Caki2 (cell line): Measurements from ENCODE around the gene DYRK1A. TPM values are rescaled to one million over a fixed set of nuclear protein-coding genes. Genes with fewer than 3 reads are reported as not detected.
A peak's percentile ranks its signal among the peaks of the same experiment; 100 is the strongest.
"Not testable (repeated sequence)": the region's sequence is repeated elsewhere in the genome, so short reads cannot be mapped to it uniquely, and the experiment has no call there.

Experiments used
- DNase-seq: peaks from one replicate; pipeline ENCODE4 v3.0.0-alpha.2; 2015; ENCODE audit warnings: low read depth
- in situ Hi-C: cut with HindIII; loops from 2 replicates; pipeline ENCODE4 v1.10.0; 2016; ENCODE audit warnings: low sequenced_read_pairs, low pct_unique_long_range_greater_than_20kb, mixed read lengths
- total RNA-seq: library from RNA; depleted of rRNA; stranded (reverse); fragments of >200 nt; shearing (Covaris generic); gene quantifications from 2 replicates; pipeline ENCODE4 v1.2.3, GENCODE V29; 2014; ENCODE audit warnings: low replicate concordance

DYRK1A gene
- total RNA-seq, 1 experiment from 2014 or later = 43.5 TPM

DNA sequence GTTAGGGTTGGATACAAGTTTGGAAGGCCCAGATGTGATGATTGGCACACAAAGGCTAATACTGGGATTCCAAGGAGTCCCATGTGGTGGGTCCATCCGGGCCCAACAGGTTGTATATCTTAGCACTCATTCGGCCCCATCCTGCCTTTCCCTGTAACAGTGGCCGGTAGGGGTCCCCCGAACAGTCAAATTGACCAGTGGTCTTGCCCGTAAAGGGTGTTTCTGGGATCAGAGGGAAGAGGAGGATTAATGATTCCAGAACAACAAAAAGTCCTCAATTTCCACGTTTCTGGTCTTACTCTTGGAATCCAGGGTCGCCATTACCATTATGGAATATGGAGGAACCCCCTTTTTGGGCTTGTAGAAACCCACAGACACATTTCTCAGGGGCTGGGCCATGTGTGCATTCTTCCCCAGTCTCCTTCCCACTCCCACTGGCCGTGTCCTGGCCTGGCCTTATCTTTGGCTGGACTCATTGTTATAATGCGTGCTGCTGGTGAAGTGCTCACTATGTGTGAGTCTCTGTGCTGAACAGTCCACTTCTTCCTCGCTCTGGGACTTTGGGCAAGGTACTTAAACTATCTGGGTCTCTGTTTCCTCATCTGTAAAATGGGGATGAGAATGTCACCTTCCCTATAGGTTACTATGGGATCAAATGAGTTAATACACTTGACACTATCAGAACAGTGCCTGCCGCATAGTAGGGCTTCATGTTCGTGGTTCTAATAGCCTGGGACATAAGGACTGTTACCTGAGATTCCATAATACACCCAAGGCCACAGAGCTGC, 161.8 kb downstream of the DYRK1A start:
- DNase-seq = no peak
- in situ Hi-C loops = no loop called here

DNA sequence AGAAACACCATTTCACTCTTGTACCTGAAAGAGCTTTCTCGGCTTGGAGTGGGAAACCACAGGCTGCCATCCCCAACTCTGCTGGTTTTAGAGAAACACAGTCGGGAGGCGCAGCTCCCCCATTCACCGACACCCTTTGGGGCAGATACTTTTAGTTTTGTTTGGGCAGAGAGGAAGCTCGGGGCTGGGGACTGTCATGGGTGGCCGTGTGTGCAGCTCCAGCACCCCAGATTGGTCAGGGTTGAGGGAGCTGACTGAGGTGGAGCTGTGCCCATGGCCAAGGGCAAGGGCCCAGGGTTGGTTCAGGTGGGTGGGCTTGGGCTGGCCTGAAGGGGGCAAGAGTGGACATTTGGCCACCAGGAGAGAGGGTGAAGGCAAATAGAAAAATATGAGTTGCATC, 163.1 kb downstream of the DYRK1A start:
- in situ Hi-C loops = no loop called here
- DNase-seq = no peak

DNA sequence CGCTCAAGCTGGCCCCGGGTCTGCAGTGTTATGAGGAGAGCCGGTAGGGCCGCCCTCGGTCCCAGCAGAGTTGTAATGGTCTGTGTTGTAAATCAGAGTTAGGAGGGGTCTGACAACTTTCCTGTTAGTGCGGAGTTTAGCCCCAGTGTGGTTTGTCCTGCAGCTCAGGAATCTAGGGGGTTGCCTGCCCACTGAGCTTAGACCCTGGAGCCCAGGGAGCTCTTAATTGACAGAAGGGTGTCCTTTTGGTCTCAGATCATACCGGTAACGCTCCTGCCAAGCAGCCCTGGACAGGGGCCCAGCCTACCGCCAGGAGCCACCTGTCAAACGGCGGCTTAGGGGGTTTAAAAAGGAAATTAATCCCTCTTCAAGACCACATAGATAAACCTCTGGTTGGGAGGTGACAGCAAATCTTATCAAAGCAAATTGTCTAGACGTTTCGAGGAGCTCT, 164.4 kb downstream of the DYRK1A start:
- no peak for DNase-seq
- in situ Hi-C loops = no loop called here

DNA sequence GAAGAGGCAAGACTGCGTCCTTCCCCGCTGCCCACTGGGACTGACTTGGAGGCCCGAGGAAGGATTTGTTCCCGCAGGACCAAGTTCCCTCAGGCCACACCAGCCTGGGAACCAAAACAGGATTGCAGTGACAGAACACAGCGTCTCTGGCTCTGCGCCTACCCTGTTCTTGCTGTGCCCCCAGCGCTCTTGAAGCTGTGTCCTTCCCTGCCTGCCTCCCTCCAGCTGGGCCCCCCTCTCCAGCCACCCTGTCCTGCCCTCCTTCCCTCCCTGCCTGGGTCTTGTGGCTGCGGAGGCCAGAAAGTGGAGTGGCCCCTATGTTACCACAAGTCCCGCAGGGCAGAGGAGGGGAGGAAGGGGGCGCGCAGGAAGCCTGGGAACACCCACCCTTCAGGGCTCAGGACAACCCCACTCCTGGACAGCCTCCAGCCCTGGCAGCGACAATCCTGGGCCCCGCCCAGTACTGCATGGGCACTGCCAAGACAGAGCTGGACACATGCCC, 164.9 kb downstream of the DYRK1A start:
- in situ Hi-C loops = no loop called here

DNA sequence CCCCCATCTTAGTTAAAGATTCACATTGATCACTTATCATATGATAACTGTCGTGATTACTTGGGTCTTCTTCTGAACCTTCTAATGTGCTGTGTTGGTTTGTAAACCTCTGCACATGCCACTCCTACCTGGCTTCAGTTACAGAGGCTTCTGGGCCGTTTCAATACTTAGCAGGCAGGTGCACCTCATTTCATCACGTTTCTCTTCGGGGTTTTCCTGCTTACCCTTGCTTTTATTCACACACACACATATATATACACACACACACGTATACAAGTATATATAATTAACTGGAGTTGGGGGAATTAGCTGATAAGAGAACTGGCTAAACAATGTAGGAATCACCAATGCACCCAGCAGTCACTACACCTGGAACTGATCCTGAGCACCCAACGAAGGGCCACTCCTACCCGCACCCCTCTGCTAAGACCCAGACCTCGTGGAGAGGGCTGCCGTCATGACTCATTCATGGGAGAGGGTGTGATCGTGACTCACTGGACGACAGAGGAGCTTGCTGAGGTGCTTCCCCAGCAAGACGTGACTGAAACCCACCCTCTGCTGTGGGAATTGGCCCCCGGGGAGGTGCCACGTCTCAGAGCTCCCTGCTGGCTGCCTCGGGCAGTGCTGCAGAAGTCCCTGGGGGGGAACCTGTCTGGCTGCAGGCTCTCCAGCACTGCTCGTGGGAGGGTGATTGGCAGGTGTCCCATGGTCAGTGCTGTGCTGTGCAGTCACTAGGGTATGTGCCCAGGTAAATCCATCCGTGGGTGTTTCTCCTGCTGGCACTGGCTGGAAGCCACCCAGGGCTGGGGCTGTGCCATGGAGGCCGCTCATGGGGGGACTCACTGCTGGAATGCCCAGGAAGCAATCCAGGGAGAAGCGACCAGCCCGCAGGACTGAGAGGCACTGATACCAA, 166.6 kb downstream of the DYRK1A start:
- in situ Hi-C loops = no loop called here
- DNase-seq = peak; percentile 66

More for the DNA sequence above, 164.9 kb downstream of the DYRK1A start:
- no peak for DNase-seq

DNA sequence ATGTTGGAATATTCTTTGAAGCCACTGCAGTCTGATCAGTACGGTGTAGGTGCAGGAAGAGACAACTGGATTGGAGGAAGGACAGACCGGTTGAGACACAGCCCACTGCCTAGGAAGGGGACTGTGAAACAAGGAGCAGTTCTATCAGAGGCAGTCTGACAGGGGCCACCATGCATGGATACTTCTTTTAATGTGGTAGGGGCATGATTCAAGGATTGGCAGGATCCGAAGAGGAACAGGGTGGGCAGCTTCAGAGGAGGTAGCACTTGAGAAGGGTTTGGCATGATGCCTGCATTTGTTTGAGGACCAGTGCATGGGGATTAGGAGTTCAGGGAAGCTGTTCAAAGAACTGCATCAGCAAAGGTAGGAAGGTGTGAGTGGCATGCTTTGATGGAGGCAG, 167.9 kb downstream of the DYRK1A start:
- no peak for DNase-seq
- in situ Hi-C loops = no loop called here

DNA sequence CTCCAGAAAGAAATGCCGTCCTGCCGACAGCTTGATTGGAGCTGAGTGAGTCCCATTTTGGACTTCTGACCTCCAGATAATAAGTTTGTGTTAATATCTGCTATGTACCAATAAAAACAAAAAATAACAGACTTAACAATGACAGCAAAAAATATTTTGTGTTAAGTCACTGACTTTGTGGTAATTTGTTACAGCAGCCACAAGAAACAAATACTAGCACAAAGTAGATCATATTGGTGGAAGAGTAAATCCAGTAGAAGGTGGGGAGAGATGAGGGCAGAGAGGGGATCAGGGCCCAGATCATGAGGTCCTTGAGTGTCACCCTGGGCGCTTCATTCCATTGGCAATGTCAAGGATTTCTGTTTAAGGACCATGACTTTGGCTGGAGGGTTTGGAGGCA, 168.6 kb downstream of the DYRK1A start:
- no peak for DNase-seq
- in situ Hi-C loops = no loop called here

DNA sequence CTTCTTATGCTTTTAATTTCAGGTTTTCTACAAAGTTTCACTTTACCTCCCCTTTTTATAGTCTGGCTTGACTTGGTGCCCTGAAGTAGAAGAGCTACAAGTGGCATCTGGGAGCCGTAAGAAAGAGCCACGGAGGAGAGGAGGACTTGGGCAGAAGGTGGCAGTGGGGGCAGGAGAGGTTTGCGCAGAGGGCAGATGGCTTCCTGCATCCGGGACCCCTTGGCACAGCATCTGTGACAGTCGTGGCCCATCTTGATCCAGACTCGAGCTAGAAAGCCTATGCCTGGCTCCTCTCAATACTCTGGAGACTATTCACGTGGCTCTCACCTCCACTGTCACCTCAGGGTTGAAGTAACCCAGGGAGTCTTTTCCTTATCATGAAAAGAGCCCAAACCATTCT, 169.1 kb downstream of the DYRK1A start:
- in situ Hi-C loops = no loop called here
- DNase-seq = no peak

DNA sequence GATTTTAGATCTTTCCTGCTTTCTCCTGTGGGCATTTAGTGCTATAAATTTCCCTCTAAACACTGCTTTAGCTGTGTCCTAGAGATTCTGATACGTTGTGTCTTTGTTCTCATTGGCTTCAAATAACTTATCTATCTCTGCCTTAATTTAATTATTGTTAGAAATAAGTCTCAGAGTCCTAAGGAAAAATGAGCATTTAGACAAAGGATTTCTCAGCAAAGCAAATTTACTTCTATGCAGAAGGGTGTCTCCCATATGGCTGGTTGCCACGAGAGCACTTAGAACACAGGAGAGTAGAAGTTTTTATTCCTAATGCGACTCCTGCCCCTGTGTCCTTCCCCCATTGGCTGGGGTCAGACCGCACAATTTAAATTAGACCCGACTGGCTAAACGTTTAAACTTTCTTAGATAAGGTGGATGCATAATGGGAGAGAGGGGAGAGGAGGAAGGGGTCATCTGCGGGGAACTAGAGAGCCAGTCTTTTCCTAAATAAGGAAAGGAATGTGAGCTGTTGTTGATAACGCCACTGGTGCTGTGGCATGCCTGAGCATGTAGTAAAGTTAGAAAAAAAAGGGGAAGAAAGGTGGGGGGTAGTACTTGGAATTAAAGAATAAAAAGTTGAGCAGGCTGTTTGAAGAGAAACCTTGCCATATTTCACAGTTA, 170.2 kb downstream of the DYRK1A start:
- in situ Hi-C loops = no loop called here
- DNase-seq = no peak

DNA sequence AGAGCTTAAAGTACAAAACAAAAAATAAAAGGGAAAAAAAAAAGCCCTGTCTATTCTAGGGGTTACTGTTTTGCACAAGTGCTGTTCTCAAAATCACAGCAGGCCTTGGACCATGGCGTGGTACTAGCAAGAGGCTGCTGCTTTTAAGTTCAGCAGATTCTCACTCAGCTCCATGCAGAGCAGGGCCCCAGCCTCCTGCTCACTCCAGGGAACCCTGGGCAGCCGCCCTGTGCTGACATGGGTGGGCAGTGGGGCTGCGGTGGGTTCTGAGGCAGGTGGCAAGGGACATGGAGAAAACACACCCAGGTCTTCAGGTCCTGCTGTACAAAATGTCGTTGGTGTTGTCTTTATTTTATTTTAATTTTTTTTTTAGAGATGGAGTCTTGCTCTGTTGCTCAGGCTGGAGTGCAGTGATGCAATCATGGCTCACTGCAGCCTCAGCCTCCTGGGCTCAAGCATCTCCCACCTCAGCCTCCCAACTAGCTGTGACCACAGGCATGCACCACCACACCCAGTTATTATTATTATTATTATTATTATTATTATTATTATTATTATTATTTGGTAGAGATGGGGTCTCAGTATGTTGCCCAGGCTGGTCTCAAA, 170.9 kb downstream of the DYRK1A start:
- in situ Hi-C loops = no loop called here
- DNase-seq = no peak

DNA sequence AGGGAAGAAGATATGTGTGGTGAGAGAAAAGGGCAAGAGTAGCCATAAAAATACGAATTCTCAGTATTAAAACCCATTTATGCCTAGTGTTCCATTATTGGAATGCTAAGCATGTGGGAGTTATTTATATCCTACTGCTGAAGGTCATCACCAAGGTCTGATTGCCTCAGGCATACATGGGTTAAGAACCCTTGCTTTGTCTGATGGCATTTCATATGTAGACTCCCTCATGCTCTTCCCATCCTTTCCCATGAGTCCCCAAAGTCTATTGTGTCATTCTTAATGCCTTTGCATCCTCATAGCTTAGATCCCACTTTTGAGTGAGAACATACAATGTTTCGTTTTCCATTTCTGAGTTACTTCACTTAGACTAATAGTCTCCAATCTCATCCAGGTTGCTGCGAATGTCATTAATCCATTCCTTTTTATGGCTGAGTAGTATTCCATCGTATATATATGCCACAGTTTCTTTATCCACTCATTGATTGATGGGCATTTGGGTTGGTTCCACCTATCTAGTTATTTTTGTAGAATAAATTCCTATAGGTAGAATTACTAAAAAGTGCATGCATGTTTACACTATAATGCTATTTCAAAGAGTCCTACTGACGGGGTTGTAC, 172.5 kb downstream of the DYRK1A start:
- no peak for DNase-seq
- in situ Hi-C loops = no loop called here

DNA sequence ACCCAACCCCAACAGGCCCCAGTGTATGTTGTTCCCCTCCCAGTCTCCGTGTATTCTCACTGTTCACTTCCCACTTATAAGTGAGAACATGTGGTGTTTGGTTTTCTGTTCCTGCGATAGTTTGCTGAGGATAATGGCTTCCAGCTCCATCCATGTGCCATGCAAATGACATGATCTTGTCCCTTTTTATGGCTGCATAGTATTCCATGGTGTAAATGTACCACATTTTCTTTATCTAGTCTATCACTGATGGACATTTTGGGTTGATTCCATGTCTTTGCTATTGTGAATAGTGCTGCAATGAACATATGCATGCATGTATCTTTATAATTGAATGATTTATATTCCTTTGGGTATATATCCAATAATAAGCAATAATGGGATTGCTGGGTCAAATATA, 174.6 kb downstream of the DYRK1A start:
- DNase-seq, in situ Hi-C loops: not testable (repeated sequence)

DNA sequence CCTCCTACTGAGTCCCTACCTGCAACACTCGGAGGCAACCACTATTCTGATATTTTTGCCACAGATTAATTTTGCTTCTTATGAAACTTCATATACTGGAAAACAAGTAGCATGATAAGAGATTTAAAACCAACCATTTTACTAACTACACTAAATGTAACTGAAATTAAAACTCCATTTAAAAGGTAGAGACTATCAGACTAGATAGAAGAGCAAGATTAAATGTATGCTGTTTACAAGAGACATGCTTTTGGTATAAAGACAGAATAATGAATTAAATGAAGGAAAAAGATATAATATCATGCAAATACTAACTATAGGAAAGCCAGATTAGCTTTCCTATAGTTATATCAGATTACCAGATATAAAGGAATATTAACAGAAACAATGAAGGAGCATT, 175.9 kb downstream of the DYRK1A start:
- DNase-seq = no peak
- in situ Hi-C loops = no loop called here

DNA sequence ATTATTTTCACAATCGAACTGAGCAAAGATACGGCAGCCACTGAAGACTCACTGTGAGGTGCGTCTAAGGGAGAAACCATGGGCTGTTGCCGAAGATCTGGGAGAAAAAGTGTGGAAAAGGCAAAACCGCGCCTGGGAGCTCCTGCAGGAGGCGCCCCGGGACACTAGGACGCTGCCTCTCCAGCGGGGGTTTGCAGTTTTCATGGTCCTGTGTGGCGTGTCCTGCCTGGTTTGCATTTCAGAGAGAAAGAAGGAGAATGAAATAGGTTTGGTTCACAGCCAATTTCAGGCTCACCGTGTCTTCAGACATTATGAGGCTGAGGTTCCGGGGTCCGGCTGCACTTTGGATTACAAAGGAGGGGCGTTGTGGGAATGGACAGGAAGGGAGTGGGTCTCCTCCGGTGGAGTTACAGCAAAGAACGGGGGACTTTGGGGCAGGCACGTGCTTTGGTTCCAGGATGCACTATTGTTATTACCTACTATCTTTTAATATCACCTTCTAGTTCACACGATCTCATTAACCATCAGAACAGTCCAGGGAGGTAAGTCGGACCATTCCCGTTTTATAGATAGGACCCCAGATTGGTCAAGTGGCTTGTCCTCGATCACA, 179.8 kb downstream of the DYRK1A start:
- DNase-seq = no peak
- in situ Hi-C loops = no loop called here

DNA sequence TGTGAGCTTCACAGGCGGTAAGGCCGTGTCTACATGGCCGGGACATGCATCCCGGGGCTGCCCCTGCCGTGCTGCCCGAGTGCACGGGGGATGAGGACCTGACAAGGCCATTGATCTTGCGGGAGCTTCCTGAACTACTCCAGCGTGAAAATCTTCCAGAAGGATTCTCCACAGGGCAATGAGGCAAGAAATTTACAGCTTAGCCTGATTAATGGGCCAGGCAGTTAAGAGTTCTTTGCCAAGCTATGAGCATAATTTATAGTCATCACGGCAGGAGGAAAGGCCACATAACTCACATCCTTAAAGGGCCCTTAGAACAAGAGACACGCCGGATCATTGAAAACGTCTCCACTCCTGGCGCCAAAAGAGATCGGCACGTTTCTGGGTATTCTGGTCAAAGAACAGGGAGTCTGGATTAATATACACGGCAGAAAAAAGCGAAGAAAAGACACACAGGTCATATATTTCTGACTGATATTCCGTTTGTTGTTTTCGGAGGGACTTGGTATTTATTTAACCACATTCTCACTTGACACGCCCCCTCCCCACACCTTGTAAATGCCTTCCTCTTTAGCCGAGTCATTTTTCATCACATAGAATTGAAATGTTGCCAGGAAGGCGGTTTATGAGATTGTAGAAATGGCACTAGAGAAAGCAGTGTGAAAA, 180.5 kb downstream of the DYRK1A start:
- peak; percentile 84 for DNase-seq
- in situ Hi-C loops = no loop called here

DNA sequence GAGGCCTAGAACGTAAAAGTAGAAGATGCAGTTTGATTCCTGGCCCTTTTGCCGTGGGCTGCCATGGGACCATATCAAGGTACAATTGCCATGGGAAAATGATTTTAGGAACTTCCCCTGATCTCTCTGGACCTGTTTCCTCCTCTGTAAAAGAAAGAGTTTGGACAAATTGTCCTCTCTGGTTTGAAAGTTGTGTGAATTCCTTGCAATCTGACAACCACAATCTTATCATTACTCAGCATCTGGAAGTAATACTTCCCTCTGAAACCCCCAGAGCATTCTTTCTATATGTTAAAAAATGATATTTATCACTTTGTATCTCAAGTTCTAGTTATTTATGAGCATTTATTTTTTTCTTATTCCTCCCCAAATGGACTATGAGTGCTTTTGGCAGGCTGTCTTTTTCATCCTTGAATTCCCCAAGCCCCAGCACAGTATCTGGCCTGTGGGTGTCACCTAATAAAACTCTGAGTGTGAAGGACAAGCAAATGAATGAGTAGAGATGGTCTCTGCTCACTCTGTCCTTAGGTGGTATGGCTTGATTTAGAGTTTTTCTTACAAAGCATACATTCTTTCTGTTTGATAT, 181.1 kb downstream of the DYRK1A start:
- DNase-seq = no peak
- in situ Hi-C loops = no loop called here

DNA sequence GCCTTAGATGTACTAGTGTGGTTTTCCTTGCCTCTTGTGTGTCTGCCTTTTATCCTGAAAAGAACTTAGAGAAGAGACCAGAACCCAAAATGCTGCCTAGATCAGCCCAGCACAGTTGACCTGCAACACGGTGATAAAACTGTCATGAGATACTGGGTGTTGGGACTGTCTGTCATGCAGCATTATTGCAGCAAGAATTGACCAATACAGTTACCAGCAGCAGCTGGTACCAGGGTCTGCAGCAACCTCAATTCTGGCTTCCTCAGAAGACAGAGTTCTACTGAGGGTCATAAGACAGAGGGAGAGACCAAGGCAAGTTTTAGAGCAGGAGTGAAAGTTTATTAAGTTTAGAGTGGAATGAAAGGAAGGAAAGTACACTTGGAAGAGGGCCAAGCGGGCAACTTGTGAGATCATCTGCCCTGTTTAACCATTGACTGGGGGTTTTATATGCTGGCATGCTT, 182.0 kb downstream of the DYRK1A start:
- peak; percentile 39 for DNase-seq
- in situ Hi-C loops = no loop called here
